HG02870 (cell line): ENCODE measurements around the gene RAD18.

Source experiments
- ATAC-seq: cut with Tn5 transposase; IDR thresholded peaks from one replicate; pipeline ENCODE4 v1.9.1; 2021; ENCODE audit warnings: mild to moderate bottlenecking, moderate library complexity; ENCODE audit not compliant: unreplicated experiment

The RAD18 gene

DNA sequence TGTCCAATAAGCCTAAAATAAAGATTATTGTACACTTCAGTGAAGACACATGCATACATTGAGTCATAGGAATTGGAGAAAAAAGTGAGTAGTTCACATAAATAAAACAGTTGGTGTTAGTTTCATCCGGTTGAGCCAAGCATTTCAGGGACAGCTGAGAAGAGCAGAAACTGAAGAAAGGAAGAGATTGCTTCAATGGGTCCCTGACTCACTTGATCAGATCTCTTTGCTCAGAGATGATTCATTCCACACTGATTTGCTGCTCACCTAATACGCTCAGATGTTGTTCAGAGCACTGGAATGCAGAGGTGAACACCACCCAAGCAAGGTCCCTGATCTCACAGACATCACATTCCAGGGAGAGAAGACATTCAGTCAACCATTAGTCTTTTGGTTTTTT is 93.7 kb downstream of the RAD18 start:
- ATAC-seq: no peak

DNA sequence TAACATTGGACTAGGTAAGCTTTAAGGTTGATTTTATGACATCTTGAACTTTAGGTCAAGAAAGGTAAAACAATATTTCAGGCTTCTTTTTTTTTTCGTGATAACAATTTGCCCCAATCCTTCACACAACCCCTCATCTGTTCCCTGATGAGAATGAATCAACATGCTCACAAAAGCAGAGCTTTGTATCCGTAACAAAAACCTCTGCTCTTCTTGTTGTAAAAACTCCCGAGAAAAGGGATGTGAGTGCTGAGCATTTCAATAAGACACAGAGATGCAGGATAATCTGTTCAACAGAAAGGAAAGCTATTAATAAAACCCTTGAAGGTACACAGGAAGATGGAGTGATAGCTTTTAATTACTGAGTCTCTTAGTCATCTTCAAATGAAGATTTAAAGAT is 94.3 kb downstream of the RAD18 start:
- no peak for ATAC-seq

DNA sequence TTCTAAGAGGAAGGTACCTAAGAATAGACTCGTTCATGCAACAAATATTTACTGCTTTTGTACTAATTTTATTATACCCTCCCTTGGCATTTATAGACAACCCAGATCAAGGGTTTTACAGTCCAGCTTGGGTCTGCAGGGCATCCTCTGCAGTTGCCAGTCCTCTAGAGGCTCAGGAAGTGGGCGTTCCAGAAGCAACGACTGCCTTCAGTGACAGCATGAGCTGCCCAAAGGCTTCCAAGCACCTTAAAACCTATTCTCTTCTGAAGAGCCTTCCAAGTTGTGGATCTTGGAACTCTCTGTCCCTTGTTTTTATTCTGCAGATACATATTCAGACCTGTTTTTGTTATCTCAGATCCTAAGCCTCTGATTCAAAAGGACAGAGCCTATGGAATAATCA is 95.6 kb downstream of the RAD18 start:
- no peak for ATAC-seq

DNA sequence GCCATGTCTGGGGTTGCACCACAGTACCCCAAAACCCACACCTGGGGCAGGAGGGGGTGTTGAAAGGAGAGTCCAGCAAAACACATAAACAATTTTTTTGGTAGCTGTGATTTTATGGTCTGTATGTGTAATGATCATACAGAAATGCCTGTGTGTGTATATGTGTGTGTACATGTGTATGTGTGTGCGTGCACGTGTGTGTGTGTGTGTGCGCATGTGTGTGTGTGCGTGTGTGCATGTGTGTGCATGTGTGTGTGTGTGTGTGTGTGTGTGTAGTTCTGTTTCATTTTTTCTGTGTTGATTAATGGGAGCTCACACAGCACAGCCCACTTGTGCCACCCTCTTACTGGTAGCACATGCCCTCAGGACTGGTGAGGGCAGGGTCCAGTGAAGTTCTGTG is 97.6 kb downstream of the RAD18 start:
- ATAC-seq: no peak

DNA sequence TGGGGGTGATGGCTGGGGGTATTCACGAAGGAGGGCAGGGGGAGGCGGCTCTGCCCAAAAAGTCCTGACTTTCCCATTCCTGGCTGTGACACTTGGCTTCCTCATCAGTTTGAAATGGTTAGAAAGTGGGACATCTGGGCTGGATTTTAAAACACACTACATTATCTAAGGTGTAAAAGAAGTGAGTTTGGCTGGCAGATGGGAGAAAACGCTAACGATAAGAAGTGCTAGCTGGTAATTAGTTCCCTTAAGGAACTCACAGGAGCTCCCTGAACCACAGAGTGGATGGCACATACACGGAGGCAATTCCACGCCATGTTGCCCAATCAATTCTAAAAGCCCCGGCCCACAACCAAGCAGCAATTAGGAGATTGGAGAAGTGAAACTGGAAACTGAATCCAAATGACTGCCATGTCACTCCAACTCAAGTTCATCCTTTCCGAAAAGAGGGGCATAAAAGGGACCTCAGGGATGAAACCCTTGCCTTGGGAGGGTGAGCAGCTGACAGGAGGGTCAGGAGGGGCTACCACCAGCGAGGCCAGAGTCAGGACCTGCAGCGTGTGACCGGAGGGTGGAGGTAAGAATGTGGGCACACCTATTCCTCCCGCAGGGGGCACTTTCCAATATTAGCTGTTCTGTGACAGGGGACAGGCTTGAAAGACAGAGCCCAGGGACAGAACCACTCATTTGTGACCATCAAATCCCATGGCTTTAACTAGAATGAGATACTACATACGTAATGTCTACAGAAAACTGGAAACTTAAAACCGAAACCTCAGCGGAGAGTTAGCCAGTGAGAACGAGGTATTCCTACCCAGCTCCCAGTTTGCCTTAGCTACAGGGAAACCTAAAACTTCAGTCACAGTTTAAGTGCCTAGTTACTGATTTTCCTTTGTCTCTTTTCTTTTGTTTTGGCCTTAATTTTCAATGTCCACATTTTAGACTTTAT is 98.6 kb downstream of the RAD18 start:
- no peak for ATAC-seq

DNA sequence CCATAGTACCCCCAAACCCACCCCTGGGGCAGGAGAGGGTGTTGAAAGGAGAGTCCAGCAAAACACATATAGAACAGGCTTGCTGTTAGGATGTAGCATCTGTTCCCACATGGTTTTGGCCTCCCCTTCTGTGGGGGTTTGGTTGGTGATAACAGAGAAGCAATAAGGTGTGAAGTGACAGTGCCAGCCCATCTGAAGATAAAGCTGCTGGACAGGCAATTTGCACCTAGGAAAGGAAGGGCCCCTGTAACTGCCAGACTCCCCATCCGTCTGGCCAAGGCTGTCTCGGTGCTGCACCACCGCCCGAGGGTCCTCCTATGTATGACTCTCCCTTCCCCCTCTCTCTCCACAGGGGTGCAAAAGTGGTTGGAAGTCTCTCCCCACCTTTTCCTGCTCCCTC is 99.4 kb downstream of the RAD18 start:
- ATAC-seq: no peak

DNA sequence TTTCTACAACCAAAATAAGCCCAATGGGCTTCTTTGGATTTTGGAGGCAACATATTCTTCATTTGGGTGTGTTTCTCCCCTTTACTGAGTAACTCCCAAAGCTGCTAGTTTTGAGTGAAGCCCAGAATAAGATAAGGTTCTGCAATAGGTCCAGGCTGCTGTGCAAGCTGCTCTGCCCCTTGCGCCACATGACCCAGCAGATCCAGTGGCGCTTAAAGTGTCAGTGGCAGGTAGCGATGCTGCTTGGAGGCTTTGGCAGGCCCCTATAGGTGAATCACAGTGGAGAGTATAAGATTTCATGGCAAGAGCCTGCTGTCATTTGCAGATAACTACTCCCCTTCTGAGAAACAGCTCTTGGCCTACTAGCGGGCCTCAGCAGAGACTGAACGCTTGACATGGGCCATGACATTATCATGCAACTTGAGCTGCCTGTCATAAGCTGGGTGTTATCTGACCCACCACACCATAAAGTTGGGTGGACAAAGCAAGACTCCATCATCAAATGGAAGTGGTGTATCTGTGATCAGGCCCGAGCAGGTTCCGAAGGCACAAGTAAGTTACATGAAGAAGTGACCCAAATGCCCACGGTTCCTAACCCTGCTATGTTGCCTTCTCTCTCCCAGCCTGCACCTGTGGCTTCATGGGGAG is 105.4 kb downstream of the RAD18 start:
- no peak for ATAC-seq

DNA sequence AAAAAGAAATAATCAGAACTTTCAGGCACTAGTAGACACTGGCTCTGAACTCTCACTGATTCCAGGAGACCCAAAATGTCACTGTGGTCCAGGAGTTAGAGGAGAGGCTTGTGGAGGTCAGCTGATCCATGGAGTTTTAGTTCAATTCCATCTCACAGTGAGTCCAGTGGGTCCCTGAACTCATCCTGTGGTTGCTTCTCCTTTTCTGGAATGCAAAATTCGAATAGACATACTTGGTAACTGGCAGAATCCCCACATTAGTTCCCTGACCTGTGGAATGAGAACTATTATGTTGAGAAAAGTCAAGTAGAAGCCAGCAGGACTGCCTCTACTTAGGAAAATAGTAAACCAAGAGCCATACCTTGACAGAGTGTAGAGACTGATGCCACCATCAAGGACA is 106.6 kb downstream of the RAD18 start:
- ATAC-seq: no peak

DNA sequence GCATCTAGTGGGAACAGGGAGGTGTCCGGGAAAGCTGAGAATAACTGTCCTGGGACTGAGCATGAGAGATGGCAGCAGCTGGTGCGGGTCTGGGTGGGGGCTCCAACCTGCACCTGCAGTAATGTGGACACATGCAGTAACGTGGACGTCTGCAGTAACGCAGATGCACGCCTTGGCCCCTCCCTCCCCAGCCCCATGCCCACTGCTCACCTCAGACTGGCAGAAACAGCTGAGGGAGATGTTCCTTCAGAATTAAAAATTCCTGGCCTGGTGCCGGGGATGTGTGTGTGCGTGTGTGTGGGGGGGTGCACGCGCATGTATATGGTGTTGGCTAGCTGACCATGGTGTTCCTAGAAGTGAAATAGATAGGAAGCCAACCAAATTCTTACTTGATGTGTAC is 107.2 kb downstream of the RAD18 start:
- no peak for ATAC-seq

DNA sequence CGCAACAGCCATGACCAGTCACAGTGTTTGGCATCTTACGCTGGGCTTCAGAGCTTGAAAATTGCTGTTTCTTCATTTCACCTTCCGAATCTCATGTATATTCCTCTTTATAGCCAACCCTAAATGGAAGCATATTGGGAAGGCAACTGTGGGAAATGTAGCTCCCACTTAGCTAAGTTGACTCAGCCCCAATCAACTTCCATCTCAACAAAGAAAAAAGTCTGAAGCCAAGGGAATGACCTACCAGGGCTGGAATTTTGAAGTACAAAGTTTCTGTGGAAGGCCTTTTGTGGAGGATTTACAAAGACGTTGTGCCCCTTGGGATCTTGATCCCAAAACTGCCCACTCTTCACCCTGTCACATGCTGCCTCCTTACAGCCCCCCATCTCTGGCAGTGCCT is 108.6 kb downstream of the RAD18 start:
- ATAC-seq: no peak

DNA sequence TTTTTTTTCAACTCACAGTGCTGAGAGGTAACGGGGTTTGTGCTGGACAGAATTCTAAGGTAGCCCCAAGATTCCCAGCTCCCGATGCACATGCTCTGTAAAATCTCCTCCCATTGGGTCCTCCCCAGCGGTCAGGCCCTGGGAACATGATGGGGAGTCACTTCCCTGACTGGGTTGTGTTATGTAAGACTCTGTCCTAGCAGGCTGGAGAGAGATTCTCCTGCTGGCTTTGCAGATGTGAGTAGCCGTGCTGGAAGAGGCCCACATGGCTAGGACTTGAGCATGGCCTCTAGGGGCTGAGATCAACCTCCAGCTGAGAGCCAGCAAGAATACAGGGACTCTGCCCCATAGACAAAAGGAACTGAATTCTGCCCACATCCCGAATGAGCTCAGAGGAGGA is 110.2 kb downstream of the RAD18 start:
- no peak for ATAC-seq

DNA sequence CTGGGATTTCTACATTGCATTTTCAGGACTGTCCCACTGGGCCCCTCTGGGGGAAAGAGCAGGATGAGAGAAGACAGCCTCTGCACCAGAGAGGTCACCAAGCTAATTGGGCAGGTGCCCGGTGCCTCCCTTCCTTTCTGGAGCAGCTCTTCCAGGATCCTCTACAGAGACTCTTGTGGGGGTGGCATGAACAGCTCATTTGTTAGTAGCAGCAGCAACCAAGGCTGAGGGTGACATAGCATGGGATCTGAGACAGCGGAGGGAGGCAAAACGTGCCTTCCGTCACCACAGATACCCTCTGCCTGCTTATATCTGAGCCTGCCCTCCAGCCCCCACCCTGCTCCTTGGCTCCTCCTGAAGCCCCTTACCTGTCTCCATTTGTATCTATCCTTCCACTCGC is 110.8 kb downstream of the RAD18 start:
- ATAC-seq: no peak

DNA sequence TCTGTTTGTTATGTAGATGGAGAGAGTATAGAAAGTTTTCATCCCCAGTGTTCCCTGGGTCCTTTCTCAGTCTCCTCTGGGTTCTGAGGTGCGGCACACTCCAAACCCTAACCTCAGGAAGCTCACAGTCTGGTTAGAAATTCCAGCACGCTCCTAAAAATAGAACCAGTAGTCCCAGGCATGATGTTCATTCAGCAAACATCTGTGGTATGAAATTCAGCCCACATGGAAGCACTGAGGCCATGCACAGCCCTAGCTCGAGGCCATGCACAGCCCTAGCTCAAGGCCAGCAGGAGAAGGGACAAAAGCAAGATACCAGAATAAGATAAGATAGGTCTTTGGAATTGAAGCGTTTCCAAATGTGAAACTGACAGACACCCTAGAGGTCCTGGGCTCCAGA is 111.6 kb downstream of the RAD18 start:
- ATAC-seq: no peak

DNA sequence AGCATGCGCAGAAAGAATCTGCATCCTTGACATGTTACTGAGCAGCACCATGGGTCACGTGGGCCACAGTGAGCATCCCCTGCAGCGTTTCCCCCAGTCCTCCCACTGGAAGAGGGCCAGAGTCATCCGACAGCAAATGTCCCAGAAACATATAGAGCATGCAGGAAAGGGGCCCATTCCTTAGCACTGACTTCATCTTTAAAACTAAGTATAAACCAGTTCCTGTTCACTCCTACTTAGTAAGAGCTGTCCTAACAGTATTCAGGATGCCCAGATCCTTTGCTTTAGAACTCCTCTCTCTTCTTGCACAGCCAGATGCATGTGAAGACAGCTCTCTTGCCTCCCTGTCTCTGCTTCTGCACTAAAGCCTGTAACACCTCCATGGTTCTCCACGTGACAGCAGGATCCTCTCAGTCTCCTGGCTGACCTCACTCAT is 114.6 kb downstream of the RAD18 start:
- ATAC-seq: no peak

DNA sequence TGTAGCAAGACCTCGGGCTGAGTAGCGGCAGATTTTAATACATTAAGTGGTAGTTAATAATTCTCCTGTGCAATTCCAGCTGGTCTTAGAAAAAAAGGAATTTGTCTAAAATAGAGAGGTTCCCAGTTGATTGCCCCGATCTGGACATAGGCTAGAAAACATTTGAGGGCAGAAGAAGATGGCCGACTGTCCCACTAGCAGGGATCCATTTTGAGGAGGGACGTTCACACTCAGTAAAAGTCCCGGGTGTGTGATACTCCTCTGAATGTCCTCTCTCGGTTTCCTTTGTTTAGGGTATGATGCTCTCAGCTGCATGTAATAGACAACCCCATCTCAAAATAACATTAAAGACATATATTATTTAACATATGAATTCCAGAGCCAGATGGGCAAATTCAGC is 116.0 kb downstream of the RAD18 start:
- no peak for ATAC-seq

DNA sequence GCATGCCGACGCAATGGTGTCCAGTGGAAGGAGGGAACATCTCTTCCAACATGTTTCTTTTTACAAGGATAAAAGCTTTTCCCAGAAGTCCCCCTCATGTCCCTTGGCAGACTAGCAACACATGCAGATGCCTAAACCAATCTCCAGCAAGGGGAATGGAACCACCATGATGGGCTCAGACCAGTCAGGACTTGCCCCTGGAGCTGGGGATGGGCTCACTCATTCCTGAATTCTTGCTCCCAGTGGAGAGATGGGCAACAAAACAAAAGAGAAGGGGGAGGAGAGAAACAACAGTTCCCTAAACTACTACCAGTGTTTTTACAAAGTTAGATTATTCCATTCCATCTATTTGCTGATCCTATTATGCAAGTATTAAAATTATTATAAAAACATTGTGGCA is 117.1 kb downstream of the RAD18 start:
- ATAC-seq: no peak

DNA sequence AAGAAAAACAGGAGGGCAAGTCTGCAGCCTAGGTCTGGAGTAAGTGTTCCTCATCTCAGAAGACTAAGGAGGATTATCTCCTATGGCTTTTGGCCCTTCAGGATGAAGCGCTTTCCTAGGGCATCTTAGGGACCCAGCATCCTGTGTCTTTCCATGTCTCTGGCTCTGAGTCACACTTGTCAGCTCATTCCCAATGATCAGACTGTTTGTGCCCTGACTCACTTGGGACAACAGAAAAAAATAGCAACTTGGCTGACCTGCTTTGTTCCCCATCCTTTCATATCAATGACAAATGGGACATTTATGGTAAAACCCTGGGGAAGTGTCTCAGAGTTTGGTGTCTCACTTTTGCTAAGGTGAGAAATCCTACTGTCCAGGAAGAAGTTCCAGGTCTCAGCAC is 117.6 kb downstream of the RAD18 start:
- no peak for ATAC-seq

DNA sequence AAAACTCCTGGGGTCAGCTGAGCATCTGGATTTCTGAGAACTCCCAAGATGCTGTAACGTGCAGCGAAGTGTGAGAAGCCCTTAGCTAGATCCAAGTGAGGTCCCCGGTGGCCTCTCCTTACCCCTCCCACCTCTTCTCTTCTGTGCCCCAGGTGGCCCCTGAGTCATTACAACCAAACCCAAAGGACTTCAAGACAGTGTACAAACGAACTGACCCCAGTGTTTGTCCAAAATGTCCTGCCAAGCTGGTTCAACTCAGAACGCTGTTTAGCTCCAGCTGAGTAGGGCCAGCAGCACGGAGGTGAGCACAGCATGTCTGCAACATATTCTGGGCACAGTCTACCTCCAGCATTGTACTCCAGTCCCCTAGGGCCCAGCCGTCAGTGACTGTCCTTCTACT is 119.9 kb downstream of the RAD18 start:
- no peak for ATAC-seq

DNA sequence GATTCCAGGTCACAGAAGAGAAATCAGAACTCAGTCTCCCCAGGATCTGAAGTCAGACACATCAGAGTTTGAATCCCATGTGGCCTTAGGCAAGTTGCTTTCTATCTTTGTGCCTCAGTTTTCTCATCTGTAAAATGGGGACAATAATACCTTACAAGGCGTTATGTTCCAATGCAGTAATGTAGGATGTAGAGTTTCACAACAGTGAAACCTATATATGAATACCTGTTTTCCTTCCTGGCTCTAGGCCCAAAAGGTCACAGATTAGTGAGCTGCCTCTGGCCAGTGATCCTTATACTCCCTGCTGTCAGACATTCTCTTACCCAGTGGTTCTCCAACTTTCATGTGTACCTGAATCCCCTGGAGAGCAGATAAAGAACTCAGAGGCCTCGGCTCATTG is 121.0 kb downstream of the RAD18 start:
- no peak for ATAC-seq

DNA sequence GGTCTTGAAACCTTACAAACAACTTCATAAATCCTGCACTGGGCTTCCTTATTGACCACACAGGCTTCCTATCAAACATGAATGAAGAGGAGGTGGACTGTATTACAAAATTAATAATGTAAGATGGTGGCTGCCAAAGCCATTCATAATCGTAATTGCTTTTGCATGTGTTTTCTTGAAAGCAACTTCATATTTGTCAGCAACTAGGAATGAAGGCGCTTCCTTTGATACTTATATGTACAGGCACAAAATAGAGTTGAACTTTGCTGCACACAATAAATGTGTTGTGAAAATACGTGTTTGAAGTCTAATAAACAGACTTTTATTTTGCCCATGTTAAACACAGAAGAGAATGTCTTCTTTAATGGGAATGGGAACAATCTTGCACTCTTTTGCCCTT is 121.8 kb downstream of the RAD18 start:
- ATAC-seq: no peak

DNA sequence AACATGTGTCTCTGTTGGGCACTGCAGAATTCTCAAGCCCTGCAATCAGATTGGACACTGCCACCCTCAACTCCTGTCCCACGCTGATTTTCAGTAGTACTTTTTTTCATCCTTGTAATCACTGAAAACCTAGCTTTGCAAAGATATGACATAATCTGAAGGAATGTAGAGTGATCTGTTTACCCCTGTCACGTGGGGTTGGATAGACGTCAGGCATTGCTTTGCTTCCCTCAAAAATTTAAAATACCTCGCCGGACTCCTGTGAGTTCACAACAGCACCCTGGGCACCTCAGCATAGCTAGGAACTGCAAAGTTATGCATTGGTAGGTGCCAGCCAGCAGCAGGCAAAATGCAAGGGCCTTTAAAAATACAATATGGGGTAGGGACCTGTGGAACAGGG is 122.7 kb downstream of the RAD18 start:
- no peak for ATAC-seq

DNA sequence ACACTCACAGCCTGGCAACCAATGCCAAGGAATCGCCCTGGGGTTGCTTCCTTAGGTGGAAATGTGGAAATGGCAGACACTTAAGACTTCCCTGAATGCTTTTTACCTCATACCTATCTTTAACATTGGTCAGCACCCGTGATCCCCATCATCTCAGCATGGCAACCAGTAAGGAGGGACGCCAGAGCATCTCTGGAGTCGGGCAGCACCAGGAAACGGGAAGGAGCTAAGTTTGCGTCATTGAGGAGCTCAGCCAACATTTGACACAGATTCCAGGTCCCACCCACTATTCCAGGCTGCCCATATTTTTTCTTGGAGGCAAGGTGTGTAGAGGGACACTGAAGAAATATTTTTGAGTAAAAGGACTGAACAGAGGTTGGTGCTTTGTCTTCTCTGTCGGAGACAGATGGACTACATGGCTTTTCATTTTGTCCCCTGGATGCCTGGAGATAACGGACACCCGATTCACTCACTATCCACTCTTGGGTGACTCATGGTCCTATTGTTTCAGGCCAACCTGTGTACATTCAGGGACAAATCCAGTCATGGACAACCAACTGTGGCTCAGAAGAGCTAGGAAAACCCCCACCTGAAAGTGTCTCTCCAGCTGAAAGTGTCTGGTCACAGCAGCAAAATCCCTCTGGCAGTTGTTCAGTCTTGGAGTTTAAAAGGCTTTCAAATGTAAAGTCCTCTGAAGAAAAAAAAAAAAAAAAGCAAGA is 123.5 kb downstream of the RAD18 start:
- no peak for ATAC-seq
